GM04503 (cell line): ENCODE results near the gene IL1RAPL2.

ENCODE experiments used
- DNase-seq: peaks from one replicate; pipeline ENCODE4 v3.0.0-alpha.2; 2012; ENCODE audit warnings: low read depth

IL1RAPL2 gene

GRCh38 chrX:105462186-105462585, 896.2 kb downstream of the IL1RAPL2 start:
- DNase-seq: no peak

GRCh38 chrX:105463473-105463872, 897.5 kb downstream of the IL1RAPL2 start:
- DNase-seq: no peak

- DNase-seq: no peak
Measured at GRCh38 chrX:105464618-105465017, 898.6 kb downstream of the IL1RAPL2 start.

GRCh38 chrX:105468741-105469140, 902.7 kb downstream of the IL1RAPL2 start:
- DNase-seq: no peak

GRCh38 chrX:105471597-105471996, 905.6 kb downstream of the IL1RAPL2 start:
- DNase-seq: no peak

GRCh38 chrX:105475801-105476200, 909.8 kb downstream of the IL1RAPL2 start:
- DNase-seq: no peak

GRCh38 chrX:105477351-105477750, 911.4 kb downstream of the IL1RAPL2 start:
- no peak for DNase-seq

- no peak for DNase-seq
Measured at GRCh38 chrX:105480646-105481310, 914.8 kb downstream of the IL1RAPL2 start.

GRCh38 chrX:105483011-105483410, 917.0 kb downstream of the IL1RAPL2 start:
- DNase-seq: no peak

GRCh38 chrX:105488716-105489115, 922.7 kb downstream of the IL1RAPL2 start:
- no peak for DNase-seq

GRCh38 chrX:105495376-105495775, 929.4 kb downstream of the IL1RAPL2 start:
- no peak for DNase-seq

GRCh38 chrX:105502336-105502735, 936.3 kb downstream of the IL1RAPL2 start:
- no peak for DNase-seq

GRCh38 chrX:105515561-105515960, 949.6 kb downstream of the IL1RAPL2 start:
- no peak for DNase-seq

GRCh38 chrX:105526431-105526830, 960.4 kb downstream of the IL1RAPL2 start:
- no peak for DNase-seq

- peak; percentile 11 for DNase-seq
Measured at GRCh38 chrX:105527759-105528158, 961.8 kb downstream of the IL1RAPL2 start.

GRCh38 chrX:105533951-105534350, 968.0 kb downstream of the IL1RAPL2 start:
- DNase-seq: no peak

- DNase-seq: no peak
Measured at GRCh38 chrX:105543283-105543682, 977.3 kb downstream of the IL1RAPL2 start.

- DNase-seq: no peak
Measured at GRCh38 chrX:105550043-105550663, 984.2 kb downstream of the IL1RAPL2 start.

GRCh38 chrX:105552395-105552794, 986.4 kb downstream of the IL1RAPL2 start:
- no peak for DNase-seq

- no peak for DNase-seq
Measured at GRCh38 chrX:105553118-105553517, 987.1 kb downstream of the IL1RAPL2 start.

- DNase-seq: peak; percentile 71
Measured at GRCh38 chrX:105564501-105564900, 998.5 kb downstream of the IL1RAPL2 start.

- no peak for DNase-seq
Measured at GRCh38 chrX:105565856-105566255, 999.9 kb downstream of the IL1RAPL2 start.

- DNase-seq: no peak
Measured at GRCh38 chrX:105567082-105567481, 1001.1 kb downstream of the IL1RAPL2 start.

- DNase-seq: no peak
Measured at GRCh38 chrX:105608745-105609144, 1042.7 kb downstream of the IL1RAPL2 start.
